HepG2 (cell line): ENCODE data around the gene ERRFI1. TPM values are rescaled to one million over a fixed set of nuclear protein-coding genes. Genes with fewer than 3 reads are reported as not detected.

ENCODE experiments used
- CEBPG ChIP-seq: IDR thresholded peaks from 2 replicates; pipeline ENCODE4 v1.6.1; 2016
- CERS6 ChIP-seq: sonication (generic); formaldehyde crosslinking; IDR thresholded peaks from 2 replicates; pipeline ENCODE4 v1.5.0; 2020; ENCODE audit warnings: missing genetic modification reagents
- CTCF ChIP-seq: sonication (generic); formaldehyde crosslinking; IDR thresholded peaks from 2 replicates; pipeline ENCODE4 v1.5.0; 2020; ENCODE audit warnings: mild to moderate bottlenecking, missing genetic modification reagents, moderate library complexity
- E2F2 ChIP-seq: sonication (generic); formaldehyde crosslinking; IDR thresholded peaks from 2 replicates; pipeline ENCODE4 v1.4.0; 2020; ENCODE audit warnings: missing genetic modification reagents, borderline replicate concordance
- EZH2 ChIP-seq: conservative IDR thresholded peaks from 2 replicates; pipeline ENCODE4 v1.6.1; 2012; ENCODE audit warnings: mild to moderate bottlenecking, low read depth, low read length, moderate library complexity
- GATAD1 ChIP-seq: IDR thresholded peaks from 2 replicates; pipeline ENCODE4 v1.6.1; 2016; ENCODE audit warnings: missing genetic modification reagents, missing compliant biosample characterization
- HIVEP1 ChIP-seq: sonication (generic); formaldehyde crosslinking; IDR thresholded peaks from 2 replicates; pipeline ENCODE4 v1.4.0; 2020; ENCODE audit warnings: mild to moderate bottlenecking, missing genetic modification reagents
- HOXA7 ChIP-seq: sonication (generic); formaldehyde crosslinking; IDR thresholded peaks from 2 replicates; pipeline ENCODE4 v1.8.1; 2022; ENCODE audit warnings: mild to moderate bottlenecking, missing genetic modification reagents, moderate library complexity
- IRF2 ChIP-seq: IDR thresholded peaks from 2 replicates; pipeline ENCODE4 v1.6.1; 2018; ENCODE audit warnings: missing genetic modification reagents, missing compliant biosample characterization
- KLF12 ChIP-seq: sonication (generic); formaldehyde crosslinking; IDR thresholded peaks from 2 replicates; pipeline ENCODE4 v1.4.0; 2020; ENCODE audit warnings: missing genetic modification reagents, borderline replicate concordance
- MIER3 ChIP-seq: IDR thresholded peaks from 2 replicates; pipeline ENCODE4 v1.6.1; 2016; ENCODE audit warnings: missing compliant biosample characterization, borderline replicate concordance
- NCOA2 ChIP-seq: sonication (generic); formaldehyde crosslinking; IDR thresholded peaks from 2 replicates; pipeline ENCODE4 v1.8.0; 2022; ENCODE audit warnings: inconsistent platforms
- REL ChIP-seq: sonication (generic); formaldehyde crosslinking; conservative IDR thresholded peaks from 2 replicates; pipeline ENCODE4 v1.8.0; 2022; ENCODE audit warnings: mild to moderate bottlenecking, missing genetic modification reagents, moderate library complexity
- SIX1 ChIP-seq: sonication (generic); formaldehyde crosslinking; IDR thresholded peaks from 2 replicates; pipeline ENCODE4 v1.4.0; 2020; ENCODE audit warnings: missing genetic modification reagents, borderline replicate concordance
- TFAP4 ChIP-seq: sonication (generic); IDR thresholded peaks from 2 replicates; pipeline ENCODE4 v1.6.1; 2016; ENCODE audit warnings: low read depth, borderline replicate concordance
- TFDP1 ChIP-seq: IDR thresholded peaks from 2 replicates; pipeline ENCODE4 v1.6.1; 2016; ENCODE audit warnings: missing compliant biosample characterization, missing genetic modification reagents, borderline replicate concordance
- ZNF225 ChIP-seq: sonication (generic); formaldehyde crosslinking; IDR thresholded peaks from 2 replicates; pipeline ENCODE4 v1.4.0; 2020; ENCODE audit warnings: mild to moderate bottlenecking, missing genetic modification reagents
- ZNF331 ChIP-seq: sonication (generic); formaldehyde crosslinking; IDR thresholded peaks from 2 replicates; pipeline ENCODE4 v1.4.0; 2020; ENCODE audit warnings: missing genetic modification reagents
- ZNF350 ChIP-seq: sonication (generic); formaldehyde crosslinking; IDR thresholded peaks from 2 replicates; pipeline ENCODE4 v1.4.0; 2020; ENCODE audit warnings: mild to moderate bottlenecking, low read depth, missing genetic modification reagents, borderline replicate concordance
- ZNF580 ChIP-seq: IDR thresholded peaks from 2 replicates; pipeline ENCODE4 v1.6.1; 2016; ENCODE audit warnings: low read depth, borderline replicate concordance
- ZNF670 ChIP-seq: sonication (generic); formaldehyde crosslinking; IDR thresholded peaks from 2 replicates; pipeline ENCODE4 v1.8.0; 2022; ENCODE audit warnings: mild to moderate bottlenecking, missing genetic modification reagents, borderline replicate concordance
- ZNF740 ChIP-seq: sonication (generic); formaldehyde crosslinking; IDR thresholded peaks from 2 replicates; pipeline ENCODE4 v1.4.0; 2020; ENCODE audit warnings: missing genetic modification reagents
- polyA plus RNA-seq, 8 experiments: library from polyadenylated mRNA; depleted of rRNA in 3 of 8; stranded (reverse) in 7 of 8; unstranded in 1 of 8; fragments of >200 nt; fragmentation: Illumina TruSeq in 4 of 8; extraction: Trizol in 4 of 8; gene quantifications; 2 replicates each; pipeline versions ENCODE4 v1.2.1 to v1.2.3, GENCODE V29; 2011 to 2016; ENCODE audit warnings: low read depth in 4 of 8, missing spikeins in 1 of 8, mixed read lengths in 1 of 8; ENCODE audit not compliant: insufficient read depth in 1 of 8
- total RNA-seq, 5 experiments: library from RNA; depleted of rRNA; stranded (reverse); fragments of >200 nt; fragmentation: Illumina TruSeq; extraction: Trizol; gene quantifications; 2 replicates each; pipeline ENCODE4 v1.2.3, GENCODE V29; 2016; ENCODE audit warnings: low read depth in 1 of 5

The ERRFI1 gene
- total and polyA plus RNA-seq, 2 of the 13 experiments (the other 11 are each of a cell fraction or from before 2014, with no cell fraction given), result 84.4 to 753 TPM

- TF ChIP-seq CERS6 (CRISPR knock-in tag), result no peak
- TF ChIP-seq MIER3 (CRISPR knock-in tag), result no peak
- no peak for TF ChIP-seq SIX1 (CRISPR knock-in tag)
- TF ChIP-seq ZNF350 (CRISPR knock-in tag), result no peak
- no peak for TF ChIP-seq ZNF740 (CRISPR knock-in tag)
- TF ChIP-seq TFDP1 (CRISPR knock-in tag), result no peak
- TF ChIP-seq IRF2, result no peak
- no peak for TF ChIP-seq E2F2 (CRISPR knock-in tag)
- no peak for TF ChIP-seq KLF12
- no peak for TF ChIP-seq ZNF225
- no peak for TF ChIP-seq ZNF670
- no peak for TF ChIP-seq EZH2
- TF ChIP-seq TFAP4, result no peak; the same call in 1 of the 2 replicates
- no peak for TF ChIP-seq GATAD1 (CRISPR knock-in tag)
- TF ChIP-seq HOXA7 (CRISPR knock-in tag), result no peak
- TF ChIP-seq ZNF331 (CRISPR knock-in tag), result no peak
- TF ChIP-seq HIVEP1, result no peak
- TF ChIP-seq REL (CRISPR knock-in tag), result no peak
- peak; percentile 43 for TF ChIP-seq CEBPG (CRISPR knock-in tag)
- TF ChIP-seq ZNF580 (CRISPR knock-in tag), result no peak
- no peak for TF ChIP-seq NCOA2 (CRISPR knock-in tag)
- no peak for TF ChIP-seq CTCF
Observed at GRCh38 chr1:8016210-8016894, 9.8 kb downstream of the ERRFI1 start (continued).
